NK-92 treated with Interleukin-12 subunit alpha and Interleukin-12 subunit beta, amount 100 ng/mL, for 24 hours (cell line): Measurements from ENCODE around the gene NPAS2.

Experiments
- DNase-seq: peaks from one replicate; lab custom pipeline; 2025; lab: John Stamatoyannopoulos, UW

Gene NPAS2

DNA sequence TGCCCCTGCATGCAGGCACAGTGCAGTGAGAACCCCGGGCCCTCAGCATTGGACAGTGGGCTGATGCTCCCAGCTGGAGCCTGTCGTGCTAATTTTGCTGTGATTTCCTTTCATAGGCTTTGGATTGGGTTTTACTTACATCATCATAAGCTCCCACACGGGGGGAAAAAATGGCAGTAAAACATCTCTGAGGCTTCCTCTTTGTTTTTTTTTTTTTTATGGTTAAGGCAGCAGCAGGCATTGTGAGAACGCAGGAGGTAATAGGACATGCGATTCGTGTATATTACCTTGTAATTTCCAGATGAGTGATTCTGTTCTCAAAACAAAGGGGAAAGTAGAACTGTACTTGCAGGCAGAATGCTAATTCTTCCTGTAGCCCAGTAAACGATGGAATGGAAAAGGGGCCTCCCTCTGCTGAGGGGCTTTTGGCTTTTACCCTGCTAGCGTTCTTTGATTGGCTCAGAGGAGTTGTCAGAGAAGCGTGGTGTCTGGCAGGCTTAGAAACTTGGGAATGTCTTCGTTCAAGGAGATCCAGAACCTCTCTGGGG lies 89.7 kb downstream of the NPAS2 start:
- no peak for DNase-seq

DNA sequence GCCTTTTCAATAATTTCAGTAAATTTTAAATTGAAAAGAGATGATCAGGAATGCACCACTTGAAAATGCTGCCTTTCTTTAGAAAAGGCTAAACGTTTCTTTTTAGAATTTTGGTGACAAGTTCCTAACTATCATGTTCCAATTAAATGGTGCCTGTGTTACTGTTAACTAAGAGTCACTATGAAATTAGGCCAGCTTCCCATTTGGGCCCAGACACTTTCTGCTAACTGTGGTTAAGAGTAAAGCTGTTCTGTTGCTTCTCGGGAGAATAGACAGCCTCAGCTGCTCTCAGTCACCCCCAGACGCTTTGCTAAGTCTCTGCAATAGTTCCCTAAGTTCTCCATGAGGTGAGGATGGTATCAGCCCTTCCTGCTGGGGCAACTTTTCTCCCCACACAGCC lies 90.2 kb downstream of the NPAS2 start:
- DNase-seq: no peak

DNA sequence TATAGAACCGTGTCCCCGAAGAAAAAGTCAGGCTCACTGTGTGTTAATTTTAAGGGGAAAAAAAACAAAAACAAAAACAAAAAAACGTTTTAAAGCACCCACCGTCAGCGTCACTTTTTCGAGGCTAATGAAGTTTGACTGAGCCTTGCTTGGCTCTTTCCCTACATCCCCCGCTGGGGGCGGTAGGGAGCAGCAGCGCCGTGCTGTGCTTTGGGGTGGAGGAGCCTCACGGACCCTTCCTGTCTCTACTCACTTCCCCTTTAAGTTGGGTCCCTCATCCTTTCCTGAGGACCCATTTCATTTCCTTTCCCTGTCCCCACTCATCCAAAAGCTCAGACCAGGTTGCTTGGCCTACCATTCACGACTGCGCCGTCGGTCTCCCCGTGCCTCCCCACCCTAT lies 99.4 kb downstream of the NPAS2 start:
- DNase-seq: no peak

GRCh38 chr2:100921685-100922161 lies 101.8 kb downstream of the NPAS2 start:
- no peak for DNase-seq

GRCh38 chr2:100923461-100924060 lies 103.6 kb downstream of the NPAS2 start:
- no peak for DNase-seq

GRCh38 chr2:100924122-100924519 lies 104.2 kb downstream of the NPAS2 start:
- DNase-seq: no peak

- DNase-seq: no peak
Observed at GRCh38 chr2:100924520-100925451, 104.8 kb downstream of the NPAS2 start.

- no peak for DNase-seq
Observed at GRCh38 chr2:100928235-100928634, 108.3 kb downstream of the NPAS2 start.

GRCh38 chr2:100929147-100929546 lies 109.2 kb downstream of the NPAS2 start:
- DNase-seq: no peak

GRCh38 chr2:100934504-100935371 lies 114.8 kb downstream of the NPAS2 start:
- no peak for DNase-seq

GRCh38 chr2:100935372-100935752 lies 115.4 kb downstream of the NPAS2 start:
- no peak for DNase-seq

DNA sequence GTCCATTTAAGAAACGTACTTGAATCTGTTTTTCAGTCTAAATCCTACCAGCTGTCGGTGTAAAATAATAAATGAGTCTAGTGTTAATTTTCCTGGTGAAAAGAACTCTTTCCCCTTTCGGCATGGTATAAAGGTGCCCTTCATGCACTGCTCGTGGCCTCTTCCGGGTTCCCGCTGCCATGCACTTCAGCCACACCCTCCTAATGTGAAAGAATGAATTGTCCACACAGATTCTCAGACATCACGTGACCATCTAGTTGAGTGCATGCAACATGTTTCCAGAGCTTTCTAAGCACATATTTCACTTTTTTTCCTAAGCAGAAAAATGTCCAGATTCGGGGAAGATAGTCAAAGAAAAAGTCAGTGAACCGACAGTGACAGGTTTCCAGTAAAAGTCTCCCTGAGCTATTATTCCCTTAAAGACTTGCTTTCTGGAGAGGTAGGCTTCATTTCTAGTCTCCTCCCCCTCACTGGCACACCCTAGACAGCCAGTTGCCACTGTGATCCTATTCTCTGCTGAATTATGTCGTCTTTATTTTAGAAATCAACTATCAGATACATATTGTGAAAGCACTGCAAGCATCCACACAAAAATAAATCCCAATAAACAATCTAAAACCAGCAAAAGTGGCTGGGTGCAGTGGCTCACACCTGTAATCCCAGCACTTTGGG lies 116.3 kb downstream of the NPAS2 start:
- no peak for DNase-seq

- DNase-seq: no peak
Observed at GRCh38 chr2:100936972-100937542, 117.1 kb downstream of the NPAS2 start.

- DNase-seq: no peak
Observed at GRCh38 chr2:100938031-100939026, 118.4 kb downstream of the NPAS2 start.

DNA sequence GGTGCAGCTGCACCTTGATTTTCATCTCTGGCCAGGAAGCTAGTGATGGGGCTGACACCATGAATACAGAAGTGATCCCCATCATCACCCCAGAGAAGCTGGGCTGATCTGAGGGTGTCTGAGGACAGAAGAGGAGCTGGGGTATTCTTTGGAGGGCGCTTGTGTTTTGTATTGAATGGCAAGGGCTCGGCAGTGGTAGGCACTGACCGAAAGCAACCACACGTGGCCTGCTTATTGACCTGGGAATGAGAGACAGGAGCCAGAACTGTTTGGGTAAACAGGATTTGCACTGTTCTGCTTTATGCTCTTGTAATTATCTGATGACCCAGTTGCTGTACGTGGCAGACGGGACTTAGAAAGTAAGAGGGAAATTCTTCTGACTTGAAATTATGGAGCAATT lies 119.5 kb downstream of the NPAS2 start:
- DNase-seq: no peak

GRCh38 chr2:100940240-100940639 lies 120.3 kb downstream of the NPAS2 start:
- no peak for DNase-seq

DNA sequence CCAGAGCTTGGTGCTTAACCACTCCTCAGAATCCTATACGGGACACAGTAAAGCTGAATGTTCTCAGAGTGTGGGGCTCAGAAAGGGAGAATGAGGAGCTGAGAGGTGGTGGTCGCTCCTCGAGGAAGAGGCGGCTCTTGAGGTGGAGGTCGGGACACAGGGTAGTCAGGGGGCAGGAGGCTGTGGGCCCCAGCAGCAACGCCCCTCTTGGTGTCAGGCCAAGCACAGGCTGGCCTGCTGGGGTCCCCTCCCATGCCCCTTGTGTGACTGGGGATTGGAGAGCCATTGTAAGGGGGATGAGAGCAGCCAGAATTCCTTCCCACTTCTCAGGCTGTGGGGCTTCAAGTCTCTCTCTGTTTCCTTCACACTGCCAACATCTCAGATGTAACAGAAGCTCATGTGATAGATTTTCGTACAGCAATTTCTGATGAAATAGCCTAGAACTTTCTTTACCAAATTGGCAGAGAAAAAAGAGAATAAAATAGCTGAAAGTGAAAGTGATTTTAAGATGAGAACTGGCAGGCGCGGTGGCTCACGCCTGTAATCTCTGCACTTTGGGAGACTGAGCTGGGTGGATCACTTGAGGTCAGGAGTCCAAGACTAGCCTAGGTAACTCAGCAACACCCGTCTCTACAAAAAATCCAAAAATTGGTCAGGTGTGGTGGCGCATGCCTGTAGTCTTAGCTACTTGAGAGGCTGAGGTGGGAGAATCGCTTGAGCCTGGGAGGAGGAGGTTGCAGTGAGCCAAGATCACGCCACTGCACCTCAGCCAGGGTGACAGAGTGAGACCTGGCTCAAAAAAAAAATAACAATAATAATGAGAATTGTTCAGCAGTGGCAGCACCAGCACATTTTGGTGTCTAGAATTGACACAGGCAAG lies 121.1 kb downstream of the NPAS2 start:
- no peak for DNase-seq

- no peak for DNase-seq
Observed at GRCh38 chr2:100941646-100942240, 121.8 kb downstream of the NPAS2 start.
